Upper lobe of right lung (tissue), 1 donor: ENCODE results near the gene CHD6. TPM values are rescaled to one million over a fixed set of nuclear protein-coding genes. Genes with fewer than 3 reads are reported as not detected.

ENCODE experiments used
- ATAC-seq: fragments of 200-7000 bp; cut with Tn5 transposase; one replicate; pipeline ENCODE4 v1.9.1; 2020; ENCODE audit warnings: mild to moderate bottlenecking, moderate library complexity
- DNase-seq: peaks from one replicate; pipeline ENCODE4 v3.0.0-alpha.2; 2020
- H3K27ac ChIP-seq: fragments of 200-600 bp; one replicate; pipeline ENCODE4 v1.8.0; 2022
- H3K27me3 ChIP-seq: fragments of 200-600 bp; one replicate; pipeline ENCODE4 v1.8.0; 2022; ENCODE audit warnings: mild to moderate bottlenecking
- H3K36me3 ChIP-seq: fragments of 200-600 bp; one replicate; pipeline ENCODE4 v1.8.0; 2022
- H3K4me1 ChIP-seq: fragments of 200-600 bp; one replicate; pipeline ENCODE4 v1.8.0; 2022
- H3K4me3 ChIP-seq: fragments of 200-600 bp; one replicate; pipeline ENCODE4 v1.8.0; 2022; ENCODE audit warnings: mild to moderate bottlenecking
- H3K9me3 ChIP-seq: fragments of 200-600 bp; one replicate; pipeline ENCODE4 v1.8.0; 2022
- intact Hi-C: fragments of 100-400 bp; cut with DNase I; formaldehyde crosslinking; loops from one replicate; pipeline ENCODE4 v1.11.0; 2022
- total RNA-seq: library from RNA; stranded (reverse); fragmentation: NEBNext Ultra II Directional; extraction: Animal tissue kit (Norgen Biotek cat#: 25700); gene quantifications from one replicate; pipeline ENCODE4 v1.2.1, GENCODE V29; 2021
- TF ChIP-seq, protein P1 (sequence below): fragments of 200-600 bp; IDR thresholded peaks from one replicate; pipeline ENCODE4 v1.8.0; 2022; ENCODE audit warnings: antibody characterized with exemption
- donor health status: DM: no; HTN: yes; CAD: no; lungs with severe emphysema.

Gene CHD6
- total RNA-seq, 1 donor from 2014 or later, result 42.3 TPM

DNA sequence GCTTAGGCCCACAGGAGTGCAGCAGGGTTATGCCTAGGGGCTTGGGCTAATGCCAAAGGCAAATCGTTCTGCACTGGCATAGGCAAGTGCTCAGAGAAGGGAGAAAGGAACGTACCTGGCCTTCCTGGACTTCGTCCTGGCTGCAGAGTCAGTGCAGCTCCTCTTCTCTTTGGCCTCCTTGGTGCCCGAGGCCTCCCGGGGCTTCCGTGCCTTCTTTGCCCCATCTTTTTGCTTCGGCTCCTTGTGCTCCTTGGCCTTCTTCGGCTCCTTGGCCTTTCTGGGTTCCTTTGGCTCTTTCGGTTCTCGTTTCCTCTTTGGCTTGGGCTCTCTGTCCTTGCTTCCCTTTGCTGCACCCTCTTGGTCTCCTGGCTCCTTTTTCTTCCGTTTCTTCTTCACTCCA is 85.2 kb downstream of the CHD6 start:
- no peak for ATAC-seq
- TF ChIP-seq, protein P1, sequence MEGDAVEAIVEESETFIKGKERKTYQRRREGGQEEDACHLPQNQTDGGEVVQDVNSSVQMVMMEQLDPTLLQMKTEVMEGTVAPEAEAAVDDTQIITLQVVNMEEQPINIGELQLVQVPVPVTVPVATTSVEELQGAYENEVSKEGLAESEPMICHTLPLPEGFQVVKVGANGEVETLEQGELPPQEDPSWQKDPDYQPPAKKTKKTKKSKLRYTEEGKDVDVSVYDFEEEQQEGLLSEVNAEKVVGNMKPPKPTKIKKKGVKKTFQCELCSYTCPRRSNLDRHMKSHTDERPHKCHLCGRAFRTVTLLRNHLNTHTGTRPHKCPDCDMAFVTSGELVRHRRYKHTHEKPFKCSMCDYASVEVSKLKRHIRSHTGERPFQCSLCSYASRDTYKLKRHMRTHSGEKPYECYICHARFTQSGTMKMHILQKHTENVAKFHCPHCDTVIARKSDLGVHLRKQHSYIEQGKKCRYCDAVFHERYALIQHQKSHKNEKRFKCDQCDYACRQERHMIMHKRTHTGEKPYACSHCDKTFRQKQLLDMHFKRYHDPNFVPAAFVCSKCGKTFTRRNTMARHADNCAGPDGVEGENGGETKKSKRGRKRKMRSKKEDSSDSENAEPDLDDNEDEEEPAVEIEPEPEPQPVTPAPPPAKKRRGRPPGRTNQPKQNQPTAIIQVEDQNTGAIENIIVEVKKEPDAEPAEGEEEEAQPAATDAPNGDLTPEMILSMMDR, result no peak
- intact Hi-C loops, result no loop called here
- H3K27ac ChIP-seq, result no peak overlapping the region
- no peaks in the 10 kb centered on the region for H3K27me3 ChIP-seq
- H3K9me3 ChIP-seq, result no peaks in the 10 kb centered on the region
- no peaks in the 10 kb centered on the region for H3K4me1 ChIP-seq
- H3K4me3 ChIP-seq, result no peak overlapping the region
- H3K36me3 ChIP-seq, result peaks cover 14% of the 10 kb centered on the region
- DNase-seq, result no peak

DNA sequence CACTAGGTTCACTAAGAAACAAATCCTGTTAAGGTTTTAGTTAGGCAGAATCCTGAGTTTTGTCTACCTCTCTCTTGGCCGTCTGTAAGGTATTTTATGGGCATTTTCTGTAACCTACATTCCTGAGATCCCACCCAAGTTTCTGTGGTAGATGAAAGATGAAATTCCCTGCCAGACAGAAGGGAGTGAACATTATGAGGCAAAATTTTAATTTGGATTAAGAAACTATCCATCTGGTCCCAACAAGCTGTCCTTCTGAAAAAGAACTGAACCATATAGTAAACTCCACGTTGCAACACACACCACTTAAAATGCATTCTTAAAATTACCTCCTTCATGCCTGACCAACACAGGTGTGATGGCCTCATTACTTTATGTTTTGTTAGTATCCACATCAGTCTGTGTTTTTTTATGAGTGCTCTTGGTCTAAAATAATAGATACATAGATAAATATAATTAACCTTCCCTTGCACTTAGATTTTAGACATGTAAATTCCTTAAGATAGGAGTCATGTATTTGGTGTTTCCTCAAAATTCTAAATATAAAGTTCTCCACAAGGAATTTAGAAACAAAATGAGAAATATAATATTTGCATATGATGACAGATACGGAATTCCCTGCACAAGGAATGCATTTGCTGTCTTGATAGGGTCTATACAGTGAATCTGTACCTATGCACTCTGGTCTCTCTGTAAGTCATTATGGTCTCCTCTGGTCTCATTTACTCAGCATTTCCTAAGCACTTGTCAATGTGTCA is 86.5 kb downstream of the CHD6 start:
- TF ChIP-seq, protein P1, result no peak
- DNase-seq, result no peak
- H3K9me3 ChIP-seq, result no peaks in the 10 kb centered on the region
- H3K27me3 ChIP-seq, result no peaks in the 10 kb centered on the region
- intact Hi-C loops, result no loop called here
- no peaks in the 10 kb centered on the region for H3K4me1 ChIP-seq
- H3K27ac ChIP-seq, result no peak overlapping the region
- H3K4me3 ChIP-seq, result no peak overlapping the region
- peaks cover 14% of the 10 kb centered on the region for H3K36me3 ChIP-seq
- no peak for ATAC-seq

DNA sequence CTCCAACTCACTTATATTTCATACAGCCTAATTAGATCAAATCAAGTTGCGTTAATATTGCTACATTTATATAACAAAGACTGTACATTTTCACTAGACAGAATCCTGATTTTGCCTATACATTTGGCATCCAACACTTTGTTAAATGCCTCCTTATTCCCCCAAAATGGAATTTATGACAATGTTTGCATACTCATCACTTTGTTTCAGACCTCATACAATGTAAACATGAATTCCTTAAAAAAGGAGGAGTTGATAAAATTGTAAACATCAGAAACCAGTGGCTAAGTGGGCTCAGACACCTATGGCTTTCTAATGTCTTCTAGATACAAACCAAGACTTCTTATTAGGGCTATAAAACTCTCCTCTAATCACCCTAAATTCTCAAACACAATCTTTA is 87.3 kb downstream of the CHD6 start:
- no peak overlapping the region for H3K27ac ChIP-seq
- TF ChIP-seq, protein P1, result no peak
- no peaks in the 10 kb centered on the region for H3K9me3 ChIP-seq
- H3K36me3 ChIP-seq, result peaks cover 14% of the 10 kb centered on the region
- ATAC-seq (no peak), DNase-seq (no peak)
- H3K4me1 ChIP-seq, result no peaks in the 10 kb centered on the region
- no peaks in the 10 kb centered on the region for H3K27me3 ChIP-seq
- H3K4me3 ChIP-seq, result no peak overlapping the region
- intact Hi-C loops, result no loop called here

DNA sequence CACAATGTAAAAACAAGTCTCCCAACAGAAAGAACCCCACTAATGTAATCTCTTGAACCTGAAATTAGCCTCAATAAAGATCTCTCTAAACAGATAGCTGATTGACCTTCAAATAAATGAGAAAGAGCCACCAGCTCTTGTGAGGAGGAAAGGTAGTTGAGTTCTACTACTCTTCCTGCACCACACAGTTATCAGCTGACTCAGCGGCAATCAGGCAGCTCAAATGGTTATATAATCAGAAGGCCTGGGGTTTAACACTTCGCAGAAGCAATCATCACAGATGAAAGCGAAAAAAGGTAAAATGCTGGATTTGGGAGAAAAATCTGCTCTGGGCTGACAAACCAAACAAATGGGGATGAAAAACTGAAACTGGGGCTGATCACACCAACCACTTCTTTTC is 91.8 kb downstream of the CHD6 start:
- H3K9me3 ChIP-seq, result no peaks in the 10 kb centered on the region

DNA sequence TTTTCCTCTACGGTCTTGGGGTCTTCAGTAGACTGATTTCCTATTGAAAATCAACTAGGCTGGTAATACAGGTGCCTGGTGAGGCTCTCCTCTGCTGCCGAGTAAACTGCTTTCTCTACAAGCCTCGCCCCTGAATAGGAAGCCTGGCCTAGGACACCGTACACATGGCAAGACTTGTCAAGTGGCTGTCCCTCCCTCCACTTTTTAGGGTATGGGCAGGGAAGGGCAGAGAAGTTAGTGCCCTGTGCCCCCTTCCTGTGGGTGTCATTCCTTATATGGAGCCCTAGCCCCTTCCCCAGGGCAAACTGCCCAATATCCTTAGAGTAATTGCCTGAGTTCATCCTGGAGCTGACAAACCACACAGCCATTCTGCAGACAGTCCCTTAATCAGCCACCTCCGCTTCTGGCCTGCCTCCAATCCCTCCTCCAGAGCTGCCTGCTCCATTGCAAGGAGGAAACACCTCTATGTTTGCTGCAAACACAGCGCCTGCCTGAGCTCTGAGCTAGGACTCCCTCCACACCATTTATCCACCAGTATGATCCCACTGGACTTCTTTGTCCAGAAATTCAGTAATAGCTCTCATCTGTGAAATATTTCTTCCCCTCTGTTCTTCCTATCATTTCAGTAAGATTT is 93.1 kb downstream of the CHD6 start:
- H3K27ac ChIP-seq, result no peak overlapping the region
- no peak overlapping the region for H3K4me3 ChIP-seq
- TF ChIP-seq, protein P1, result no peak
- peaks cover 6% of the 10 kb centered on the region for H3K4me1 ChIP-seq
- no peaks in the 10 kb centered on the region for H3K9me3 ChIP-seq
- DNase-seq (peak; percentile 84), ATAC-seq (peak; percentile 92)
- H3K27me3 ChIP-seq, result no peaks in the 10 kb centered on the region
- intact Hi-C loops, result no loop called here
- no peaks in the 10 kb centered on the region for H3K36me3 ChIP-seq

More for the DNA sequence above, 91.8 kb downstream of the CHD6 start:
- no peak overlapping the region for H3K4me3 ChIP-seq
- TF ChIP-seq, protein P1, result no peak
- intact Hi-C loops, result no loop called here
- ATAC-seq, result no peak
- no peak for DNase-seq
- no peaks in the 10 kb centered on the region for H3K27me3 ChIP-seq
- H3K27ac ChIP-seq, result no peak overlapping the region
- H3K36me3 ChIP-seq, result peaks cover 7% of the 10 kb centered on the region
- H3K4me1 ChIP-seq, result peaks cover 6% of the 10 kb centered on the region
